ENCODE data around the gene CCBE1.

Gene CCBE1

DNA sequence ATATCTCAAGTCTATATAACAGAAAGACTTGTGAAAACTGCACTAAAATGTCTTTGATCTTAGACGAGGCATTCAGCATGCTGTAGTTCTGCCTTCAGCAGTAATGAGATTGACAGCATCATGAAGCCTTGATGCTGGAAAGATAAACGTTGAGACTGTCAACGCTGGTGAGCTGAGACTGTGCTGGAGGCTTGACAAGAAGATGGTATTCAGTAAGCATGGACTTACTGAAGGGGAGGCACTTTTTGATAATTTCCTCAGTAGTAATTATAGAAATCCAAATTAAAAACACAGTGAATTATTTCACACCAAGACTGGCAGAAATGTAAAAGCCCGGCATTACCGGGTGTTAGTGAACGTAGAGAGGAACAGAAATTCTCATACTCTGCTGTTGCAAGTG is 162.2 kb downstream of the CCBE1 start:
- Histone ChIP-seq H3F3A (ENCODE audit: insufficient read depth) (no peaks in the 10 kb centered on the region), H3K9me2 (replicated peaks; ENCODE audit: insufficient read depth, low read length) (no peaks in the 10 kb centered on the region), H3K4me2 (ENCODE audit: low read depth, low read length, poor library complexity, severe bottlenecking) (no peak overlapping the region)

DNA sequence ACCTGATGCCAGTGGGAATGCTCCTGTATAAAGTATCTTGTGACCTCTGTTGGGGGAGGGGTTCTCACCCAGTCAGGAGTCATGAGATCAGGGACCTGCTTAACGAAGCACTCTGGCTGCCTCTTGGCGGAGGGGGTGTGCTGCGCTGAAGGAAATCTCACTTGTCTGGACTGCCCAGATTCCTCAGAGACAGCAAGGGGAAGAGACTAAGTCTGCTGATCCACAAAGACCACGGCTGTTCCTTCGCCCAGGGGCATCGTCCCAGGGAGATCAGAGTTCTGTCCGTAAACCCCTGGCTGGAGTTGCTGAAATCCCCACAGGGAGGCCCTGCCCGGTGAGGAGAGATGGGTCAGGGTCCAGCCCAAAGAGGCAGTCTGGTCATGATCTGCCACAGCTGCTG is 168.4 kb downstream of the CCBE1 start:
- H3K79me2 ChIP-seq (ENCODE audit: insufficient read depth, low read length) = no peaks in the 10 kb centered on the region
- H3K4me2 ChIP-seq (ENCODE audit: low read depth, low read length, poor library complexity, severe bottlenecking) = no peak overlapping the region
- H4K20me1 ChIP-seq (ENCODE audit: low read depth, low read length) = no peaks in the 10 kb centered on the region
- no peak overlapping the region for H3K9ac ChIP-seq (ENCODE audit: low read length)
- H3K4me3 ChIP-seq (ENCODE audit: insufficient read depth, low read length, poor library complexity, severe bottlenecking) = no peak overlapping the region
- no peak overlapping the region for H3K27ac ChIP-seq (ENCODE audit: low read depth, low read length)
- TF ChIP-seq, protein P1, sequence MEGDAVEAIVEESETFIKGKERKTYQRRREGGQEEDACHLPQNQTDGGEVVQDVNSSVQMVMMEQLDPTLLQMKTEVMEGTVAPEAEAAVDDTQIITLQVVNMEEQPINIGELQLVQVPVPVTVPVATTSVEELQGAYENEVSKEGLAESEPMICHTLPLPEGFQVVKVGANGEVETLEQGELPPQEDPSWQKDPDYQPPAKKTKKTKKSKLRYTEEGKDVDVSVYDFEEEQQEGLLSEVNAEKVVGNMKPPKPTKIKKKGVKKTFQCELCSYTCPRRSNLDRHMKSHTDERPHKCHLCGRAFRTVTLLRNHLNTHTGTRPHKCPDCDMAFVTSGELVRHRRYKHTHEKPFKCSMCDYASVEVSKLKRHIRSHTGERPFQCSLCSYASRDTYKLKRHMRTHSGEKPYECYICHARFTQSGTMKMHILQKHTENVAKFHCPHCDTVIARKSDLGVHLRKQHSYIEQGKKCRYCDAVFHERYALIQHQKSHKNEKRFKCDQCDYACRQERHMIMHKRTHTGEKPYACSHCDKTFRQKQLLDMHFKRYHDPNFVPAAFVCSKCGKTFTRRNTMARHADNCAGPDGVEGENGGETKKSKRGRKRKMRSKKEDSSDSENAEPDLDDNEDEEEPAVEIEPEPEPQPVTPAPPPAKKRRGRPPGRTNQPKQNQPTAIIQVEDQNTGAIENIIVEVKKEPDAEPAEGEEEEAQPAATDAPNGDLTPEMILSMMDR (IDR thresholded peaks at IDR 0.05; ENCODE audit: insufficient read depth, low read length, poor library complexity, severe bottlenecking) = no peak
- TF ChIP-seq EZH2phosphoT487 (conservative IDR thresholded peaks at IDR 0.05; ENCODE audit: low read length) = no peak
- H3K27me3 ChIP-seq (ENCODE audit: low read length) = no peaks in the 10 kb centered on the region
- no peaks in the 10 kb centered on the region for H3K9me2 ChIP-seq (replicated peaks; ENCODE audit: insufficient read depth, low read length)
- no peaks in the 10 kb centered on the region for H3K9me3 ChIP-seq (ENCODE audit: insufficient read depth, low read length)
- no peaks in the 10 kb centered on the region for H3K36me3 ChIP-seq (ENCODE audit: low read length)
- no peaks in the 10 kb centered on the region for H3F3A ChIP-seq (ENCODE audit: insufficient read depth)
- H2AFZ ChIP-seq (ENCODE audit: low read depth, low read length, severe bottlenecking) = no peak overlapping the region

More for the DNA sequence above, 162.2 kb downstream of the CCBE1 start:
- no peak for TF ChIP-seq EZH2phosphoT487 (conservative IDR thresholded peaks at IDR 0.05; ENCODE audit: low read length)
- TF ChIP-seq, protein P1 (IDR thresholded peaks at IDR 0.05; ENCODE audit: insufficient read depth, low read length, poor library complexity, severe bottlenecking) = no peak
- Histone ChIP-seq H3K79me2 (ENCODE audit: insufficient read depth, low read length) (no peaks in the 10 kb centered on the region), H2AFZ (ENCODE audit: low read depth, low read length, severe bottlenecking) (no peak overlapping the region), H4K20me1 (ENCODE audit: low read depth, low read length) (no peaks in the 10 kb centered on the region), H3K36me3 (ENCODE audit: low read length) (no peaks in the 10 kb centered on the region), H3K27ac (ENCODE audit: low read depth, low read length) (no peak overlapping the region), H3K4me3 (ENCODE audit: insufficient read depth, low read length, poor library complexity, severe bottlenecking) (no peak overlapping the region), H3K9me3 (ENCODE audit: insufficient read depth, low read length) (no peaks in the 10 kb centered on the region), H3K9ac (ENCODE audit: low read length) (no peak overlapping the region), H3K27me3 (ENCODE audit: low read length) (no peaks in the 10 kb centered on the region)

DNA sequence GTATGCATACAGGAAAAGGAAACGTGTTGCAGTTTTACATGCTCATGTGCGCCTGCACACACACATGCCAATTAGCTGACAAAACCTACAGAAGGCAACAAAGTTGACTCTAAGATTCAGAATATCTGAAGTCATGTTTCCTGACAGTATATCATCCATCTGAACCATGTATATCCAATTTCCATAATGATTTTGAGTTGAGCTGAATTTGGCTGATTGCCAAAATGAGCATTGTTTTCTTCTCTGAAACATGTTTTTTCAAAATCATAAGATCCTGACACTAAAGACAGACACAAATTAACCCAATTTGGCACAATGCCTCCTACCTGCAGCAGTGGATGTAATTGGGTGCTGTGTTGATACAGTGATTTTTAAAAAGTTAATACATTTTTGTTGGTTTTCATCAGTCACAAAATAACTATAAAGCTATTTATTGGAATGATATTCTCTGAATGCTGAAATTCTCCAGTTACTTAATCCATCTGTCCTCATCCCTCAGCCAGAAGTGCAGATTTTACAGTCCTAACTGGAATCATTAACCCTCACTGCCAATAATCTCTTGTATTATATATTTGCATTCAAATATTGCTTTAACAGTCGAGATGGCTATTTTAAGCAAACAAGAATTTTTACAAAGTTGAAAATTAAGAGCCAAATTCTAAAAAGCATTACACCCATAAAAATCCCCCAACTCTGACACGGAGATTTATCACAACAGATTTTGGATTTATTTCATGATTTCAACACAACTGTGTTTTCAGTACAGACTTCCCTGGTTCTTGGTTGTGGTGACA is 176.5 kb downstream of the CCBE1 start:
- H4K20me1 ChIP-seq (ENCODE audit: low read depth, low read length) = no peaks in the 10 kb centered on the region
- no peaks in the 10 kb centered on the region for H3K36me3 ChIP-seq (ENCODE audit: low read length)
- H3K9ac ChIP-seq (ENCODE audit: low read length) = no peak overlapping the region
- no peak for TF ChIP-seq EZH2phosphoT487 (conservative IDR thresholded peaks at IDR 0.05; ENCODE audit: low read length)
- TF ChIP-seq, protein P1 (IDR thresholded peaks at IDR 0.05; ENCODE audit: insufficient read depth, low read length, poor library complexity, severe bottlenecking) = no peak
- H3K4me3 ChIP-seq (ENCODE audit: insufficient read depth, low read length, poor library complexity, severe bottlenecking) = no peak overlapping the region
- no peaks in the 10 kb centered on the region for H3F3A ChIP-seq (ENCODE audit: insufficient read depth)
- no peak overlapping the region for H3K27ac ChIP-seq (ENCODE audit: low read depth, low read length)
- H3K4me2 ChIP-seq (ENCODE audit: low read depth, low read length, poor library complexity, severe bottlenecking) = no peak overlapping the region
- no peaks in the 10 kb centered on the region for H3K9me3 ChIP-seq (ENCODE audit: insufficient read depth, low read length)
- no peak overlapping the region for H2AFZ ChIP-seq (ENCODE audit: low read depth, low read length, severe bottlenecking)
- no peaks in the 10 kb centered on the region for H3K27me3 ChIP-seq (ENCODE audit: low read length)
- no peaks in the 10 kb centered on the region for H3K79me2 ChIP-seq (ENCODE audit: insufficient read depth, low read length)
- H3K9me2 ChIP-seq (replicated peaks; ENCODE audit: insufficient read depth, low read length) = no peaks in the 10 kb centered on the region

Data from SU-DHL-6 (cell line).